ENCODE results near the gene NUDT1.

NUDT1 gene

GRCh38 chr7:2205036-2205780, 36.8 kb upstream of the NUDT1 start:
- no peak for ATAC-seq
- DNase-seq = no peak

- DNase-seq = no peak
These were observed 33.3 kb upstream of the NUDT1 start for GRCh38 chr7:2208712-2209111.

GRCh38 chr7:2209146-2209960, 32.7 kb upstream of the NUDT1 start:
- ATAC-seq (peak; percentile 64), DNase-seq (peak; percentile 47)

More at GRCh38 chr7:2208712-2209111, 33.3 kb upstream of the NUDT1 start:
- ATAC-seq = no peak

DNA sequence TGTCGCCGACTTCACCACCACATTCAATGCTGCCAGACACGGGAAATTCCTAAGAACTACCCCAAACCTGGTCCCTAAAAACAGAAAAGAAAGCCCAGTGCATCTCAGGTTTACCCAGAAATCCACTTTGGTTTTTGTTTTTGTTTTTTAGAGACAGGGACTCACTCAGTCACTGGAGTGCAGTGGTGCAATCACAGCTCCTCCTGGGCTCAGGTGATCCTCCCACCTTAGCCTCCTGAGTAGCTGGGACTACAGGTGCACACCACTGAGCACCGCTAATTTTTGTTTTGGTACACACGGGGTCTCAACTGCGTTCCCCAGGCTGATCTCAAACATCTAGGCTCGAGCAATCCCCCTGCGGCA, 32.1 kb upstream of the NUDT1 start:
- no peak for ATAC-seq
- DNase-seq = no peak

DNA sequence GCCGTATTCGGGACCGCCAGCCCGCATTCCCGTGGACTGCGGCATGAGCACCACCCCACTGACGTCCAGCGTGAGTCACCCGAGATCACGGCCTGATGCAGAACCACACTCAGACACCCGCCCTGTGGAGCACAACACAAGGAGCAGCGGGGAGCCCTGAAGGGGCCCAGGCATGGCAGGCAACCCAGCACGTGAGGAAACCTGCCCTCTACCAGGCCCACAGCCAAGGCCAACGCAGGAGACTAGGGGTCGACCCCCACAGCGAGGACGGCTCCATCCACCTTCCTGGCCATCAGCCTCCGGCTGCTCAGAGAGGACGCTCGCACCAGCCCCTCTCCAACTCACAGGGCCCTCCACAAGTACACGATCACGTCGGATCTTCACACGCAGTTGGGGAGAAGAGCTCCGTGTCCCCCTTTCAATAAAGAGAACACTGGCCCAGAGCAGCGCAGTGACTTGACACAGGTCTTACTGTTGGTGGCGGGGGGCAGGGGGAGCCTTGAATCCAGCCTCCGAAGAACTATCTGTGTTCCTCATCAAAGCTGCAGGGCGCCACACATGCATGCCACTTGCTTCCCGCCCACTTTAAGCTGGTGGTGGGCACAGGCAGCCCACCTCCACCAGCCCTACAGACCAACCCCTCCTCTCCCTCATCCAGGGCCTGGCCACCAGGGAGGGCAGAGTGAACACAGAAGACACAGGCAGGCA, 31.3 kb upstream of the NUDT1 start:
- DNase-seq = no peak
- no peak for ATAC-seq

- ATAC-seq = no peak
These were observed 30.7 kb upstream of the NUDT1 start for GRCh38 chr7:2211259-2211880.

DNA sequence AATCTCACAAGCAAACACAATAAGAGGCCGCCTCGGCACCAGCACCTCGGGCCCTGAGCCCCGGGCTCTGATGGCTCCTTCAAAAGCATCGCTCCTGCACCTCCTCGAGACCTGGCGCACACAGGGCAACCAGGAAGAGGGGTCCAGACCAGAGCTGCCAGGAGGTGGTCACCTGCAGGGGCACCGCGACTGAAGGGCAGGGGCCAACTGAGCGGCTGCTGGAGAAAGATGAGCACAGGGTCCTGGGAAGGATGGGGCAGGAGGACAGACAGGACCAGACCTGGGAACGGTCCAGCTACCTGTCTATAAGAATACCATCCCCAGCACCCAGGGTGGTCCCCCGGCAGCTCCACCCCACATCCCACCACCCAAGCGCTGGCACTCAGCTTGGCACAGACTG, 30.1 kb upstream of the NUDT1 start:
- ATAC-seq = no peak
- DNase-seq = no peak

More at GRCh38 chr7:2211259-2211880, 30.7 kb upstream of the NUDT1 start:
- no peak for DNase-seq

DNA sequence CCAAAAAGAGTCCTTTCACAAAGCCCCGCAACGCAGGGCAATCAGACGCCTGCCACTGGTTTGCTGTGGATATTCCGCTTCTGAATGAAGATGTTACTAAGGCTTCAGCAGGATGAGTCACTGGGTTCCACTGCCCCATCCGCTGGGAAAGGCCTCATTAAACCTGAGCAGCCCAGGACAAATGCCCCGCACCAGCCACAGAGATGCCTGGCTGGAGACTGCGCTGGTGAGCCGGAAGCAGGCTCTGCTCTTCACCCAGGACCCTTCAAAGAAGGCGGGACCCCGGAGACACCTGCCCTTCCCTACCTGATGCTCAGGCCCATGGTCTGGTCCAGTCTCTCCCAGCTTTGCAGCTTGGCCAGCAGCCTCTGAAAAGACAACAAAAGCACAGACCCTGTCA, 29.1 kb upstream of the NUDT1 start:
- ATAC-seq (no peak), DNase-seq (no peak)

- DNase-seq (no peak), ATAC-seq (no peak)
These were observed 28.3 kb upstream of the NUDT1 start for GRCh38 chr7:2213551-2214215.

DNA sequence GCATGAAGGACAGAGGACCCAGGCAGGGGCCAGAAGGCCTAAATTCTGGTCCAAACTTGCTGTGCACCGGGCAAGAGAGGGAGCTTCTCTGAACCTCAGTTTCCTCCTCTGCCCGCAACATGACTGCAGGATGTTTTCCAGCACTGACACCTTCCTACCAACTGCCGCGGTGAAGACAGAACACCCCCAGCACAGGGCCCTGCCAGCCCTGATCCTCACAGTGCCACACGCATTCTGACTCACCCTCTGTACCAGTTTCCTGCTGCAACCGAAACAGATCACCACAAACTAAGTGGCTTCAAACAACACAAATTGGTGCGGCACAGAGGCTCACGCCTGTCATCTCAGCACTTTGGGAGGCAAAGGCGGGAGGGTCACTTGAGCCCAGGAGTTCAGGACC, 27.4 kb upstream of the NUDT1 start:
- ATAC-seq (peak; percentile 57), DNase-seq (no peak)

GRCh38 chr7:2215851-2216250, 26.2 kb upstream of the NUDT1 start:
- DNase-seq = no peak
- ATAC-seq = no peak

- DNase-seq (no peak), ATAC-seq (no peak)
These were observed 24.8 kb upstream of the NUDT1 start for GRCh38 chr7:2217206-2217605.

- no peak for DNase-seq
- ATAC-seq = no peak
These were observed 24.1 kb upstream of the NUDT1 start for GRCh38 chr7:2217716-2218443.

DNA sequence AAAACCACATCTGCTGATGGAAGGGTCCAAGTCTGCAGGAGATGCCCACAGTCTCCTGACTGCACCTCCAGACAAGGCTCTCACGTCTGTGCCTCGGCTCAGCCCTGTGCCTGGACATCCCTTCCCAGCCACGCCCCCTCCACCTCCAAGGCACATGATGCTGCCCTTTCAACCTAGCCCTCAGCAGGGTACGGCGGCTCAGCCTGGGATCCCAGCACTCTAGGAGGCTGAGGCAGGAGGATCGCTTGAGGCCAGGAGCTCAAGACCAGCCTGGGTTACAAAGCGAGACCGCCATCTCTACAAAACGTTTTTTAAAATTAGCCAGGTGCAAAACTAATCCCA, 23.6 kb upstream of the NUDT1 start:
- no peak for ATAC-seq
- DNase-seq = no peak

DNA sequence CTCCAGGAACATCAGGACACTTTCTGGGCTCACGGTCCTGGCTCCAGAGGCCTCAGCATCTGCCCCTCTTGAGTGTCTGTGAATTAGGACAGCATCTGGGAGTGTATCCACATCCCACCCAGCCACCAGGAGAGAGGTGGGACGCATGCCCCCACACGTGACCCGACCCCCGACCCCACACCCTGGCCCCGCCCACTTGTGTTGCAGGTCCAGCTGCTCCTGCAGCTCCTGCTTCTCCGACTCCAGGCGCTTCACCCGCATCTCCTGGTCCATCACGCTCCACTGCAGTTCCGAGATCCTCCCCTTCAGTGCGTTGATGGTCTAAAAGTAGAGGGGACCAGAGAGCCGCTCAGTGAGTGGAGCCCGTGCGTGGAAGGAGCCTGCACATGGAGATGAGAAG, 22.9 kb upstream of the NUDT1 start:
- DNase-seq (no peak), ATAC-seq (no peak)

DNA sequence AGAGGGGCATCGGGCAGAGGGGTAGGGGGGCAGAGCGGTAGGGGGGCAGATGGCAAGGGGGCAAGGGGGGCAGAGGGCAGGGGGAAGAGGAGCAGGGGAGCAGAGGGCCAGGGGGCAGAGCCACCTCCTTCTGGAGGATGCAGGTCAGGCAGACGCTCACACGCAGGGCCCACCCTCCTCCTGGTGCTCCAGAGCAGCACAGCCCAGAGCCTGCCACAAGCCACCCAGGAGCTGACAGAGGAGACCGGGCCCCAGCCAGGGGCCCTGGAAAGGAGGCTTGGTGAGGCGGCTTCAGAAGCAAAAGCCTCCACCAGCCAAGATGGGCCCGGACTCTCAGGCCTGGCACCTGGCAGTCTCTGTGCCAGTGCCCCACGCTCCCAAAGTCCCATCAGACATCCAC, 22.4 kb upstream of the NUDT1 start:
- ATAC-seq (no peak), DNase-seq (no peak)

- ATAC-seq = no peak
- no peak for DNase-seq
These were observed 22.0 kb upstream of the NUDT1 start for GRCh38 chr7:2220030-2220429.

- DNase-seq (no peak), ATAC-seq (no peak)
These were observed 21.5 kb upstream of the NUDT1 start for GRCh38 chr7:2220506-2220905.

DNA sequence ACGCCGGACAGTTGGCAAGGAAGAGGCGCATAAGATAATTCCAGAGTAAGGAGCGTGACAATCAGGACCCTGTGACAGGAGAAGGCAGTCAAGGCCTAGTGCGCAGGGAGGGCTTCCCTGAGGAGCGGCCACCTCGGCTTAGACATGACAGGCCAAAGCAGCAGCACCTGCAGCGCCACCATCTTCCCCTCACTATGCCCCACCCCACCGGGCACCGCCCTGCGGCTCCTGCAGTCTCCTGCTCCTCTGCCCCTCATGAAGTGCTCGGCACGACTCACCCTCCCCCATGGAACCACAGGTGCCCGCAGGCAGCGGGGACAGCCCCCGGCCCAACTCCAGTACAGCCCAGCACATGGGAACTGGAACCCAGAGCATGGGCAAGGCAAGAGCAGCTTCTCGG, 21.1 kb upstream of the NUDT1 start:
- ATAC-seq (no peak), DNase-seq (no peak)

DNA sequence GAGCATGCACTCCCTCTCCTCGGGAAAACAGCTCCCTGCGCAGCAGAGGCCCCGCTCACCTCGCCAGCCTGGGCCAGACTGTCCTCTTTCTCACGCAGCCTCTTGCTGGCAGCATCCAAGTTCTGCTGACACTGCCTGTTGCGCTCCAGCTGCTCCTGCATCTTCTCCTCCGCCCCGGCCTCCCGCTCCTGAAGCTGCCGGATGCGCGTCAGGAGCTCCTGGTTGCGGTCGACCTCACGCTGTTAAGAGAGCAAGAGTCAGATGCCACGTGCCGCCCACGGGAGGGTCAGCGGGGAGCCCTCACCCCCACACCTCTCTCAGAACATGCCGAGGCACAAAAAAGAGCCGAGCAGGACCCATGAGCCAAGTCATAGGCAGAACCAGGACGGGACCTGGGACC, 19.5 kb upstream of the NUDT1 start:
- ATAC-seq (no peak), DNase-seq (no peak)

GRCh38 chr7:2223321-2223720, 18.7 kb upstream of the NUDT1 start:
- no peak for ATAC-seq
- DNase-seq = no peak
